SK-N-SH treated with all-trans-retinoic acid at 6 μM for 48 hours (cell line): ENCODE measurements around the gene DYNC1LI2.

Source experiments
- ARNTL ChIP-seq: fragments of 450-650 bp; formaldehyde crosslinking; IDR thresholded peaks from 2 replicates; pipeline ENCODE4 v1.5.0; 2020; ENCODE audit warnings: low read depth, mild to moderate bottlenecking, moderate library complexity, borderline replicate concordance
- CREB5 ChIP-seq: fragments of 250-450 bp; sonication (Bioruptor Pico); IDR thresholded peaks from 2 replicates; pipeline ENCODE4 v1.5.1; 2020; ENCODE audit warnings: low read depth, mild to moderate bottlenecking, moderate library complexity
- GLIS3 ChIP-seq: fragments of 250-450 bp; sonication (Bioruptor Pico); IDR thresholded peaks from 2 replicates; pipeline ENCODE4 v1.5.0; 2020; ENCODE audit warnings: mild to moderate bottlenecking, moderate library complexity
- RARB ChIP-seq: fragments of 250-450 bp; sonication (Bioruptor Pico); IDR thresholded peaks from 2 replicates; pipeline ENCODE4 v1.8.0; 2021; ENCODE audit warnings: mild to moderate bottlenecking, moderate library complexity
- ZFP3 ChIP-seq: fragments of 250-450 bp; sonication (Bioruptor Pico); IDR thresholded peaks from 2 replicates; pipeline ENCODE4 v1.5.0; 2020; ENCODE audit warnings: mild to moderate bottlenecking, moderate library complexity
- ZFP30 ChIP-seq: fragments of 450-650 bp; formaldehyde crosslinking; IDR thresholded peaks from 2 replicates; pipeline ENCODE4 v1.5.0; 2022; ENCODE audit warnings: mild to moderate bottlenecking, moderate library complexity
- ZNF8 ChIP-seq: fragments of 450-650 bp; formaldehyde crosslinking; IDR thresholded peaks from 2 replicates; pipeline ENCODE4 v1.5.0; 2020; ENCODE audit warnings: mild to moderate bottlenecking, moderate library complexity

GRCh38 chr16:66720766-66721165 lies 30.6 kb downstream of the DYNC1LI2 start:
- no peak for TF ChIP-seq ZFP30 (CRISPR knock-in tag)
- no peak for TF ChIP-seq CREB5 (CRISPR knock-in tag)
- TF ChIP-seq GLIS3 (CRISPR knock-in tag), result no peak
- no peak for TF ChIP-seq RARB (CRISPR knock-in tag)
- TF ChIP-seq ZFP3 (CRISPR knock-in tag), result no peak
- TF ChIP-seq ZNF8 (CRISPR knock-in tag), result no peak
- no peak for TF ChIP-seq ARNTL (CRISPR knock-in tag)
